GM19025 (cell line): ENCODE results near the gene LMO7.
"Not testable (repeated sequence)": the region's sequence is repeated elsewhere in the genome, so short reads cannot be mapped to it uniquely, and the experiment has no call there.

Source experiments
- ATAC-seq: cut with Tn5 transposase; IDR thresholded peaks from one replicate; pipeline ENCODE4 v1.9.1; 2021; ENCODE audit warnings: mild to moderate bottlenecking, low read depth, moderate library complexity; ENCODE audit not compliant: unreplicated experiment

LMO7 gene

GRCh38 chr13:75766636-75767035, 130.5 kb downstream of the LMO7 start:
- no peak for ATAC-seq

GRCh38 chr13:75769141-75769905, 133.2 kb downstream of the LMO7 start:
- ATAC-seq: no peak

GRCh38 chr13:75770164-75770563, 134.0 kb downstream of the LMO7 start:
- ATAC-seq: no peak

GRCh38 chr13:75770592-75771011, 134.5 kb downstream of the LMO7 start:
- no peak for ATAC-seq

GRCh38 chr13:75771226-75771625, 135.1 kb downstream of the LMO7 start:
- no peak for ATAC-seq

GRCh38 chr13:75771818-75772217, 135.7 kb downstream of the LMO7 start:
- ATAC-seq: no peak

- no peak for ATAC-seq
Measured at GRCh38 chr13:75774176-75774575, 138.0 kb downstream of the LMO7 start.

- no peak for ATAC-seq
Measured at GRCh38 chr13:75776550-75776949, 140.4 kb downstream of the LMO7 start.

GRCh38 chr13:75779393-75779792, 143.3 kb downstream of the LMO7 start:
- ATAC-seq: no peak

- not testable (repeated sequence) for ATAC-seq
Measured at GRCh38 chr13:75780103-75780502, 144.0 kb downstream of the LMO7 start.

- ATAC-seq: no peak
Measured at GRCh38 chr13:75782985-75783384, 146.9 kb downstream of the LMO7 start.

GRCh38 chr13:75784003-75784402, 147.9 kb downstream of the LMO7 start:
- no peak for ATAC-seq

GRCh38 chr13:75785130-75785529, 149.0 kb downstream of the LMO7 start:
- no peak for ATAC-seq

GRCh38 chr13:75787249-75787928, 151.3 kb downstream of the LMO7 start:
- no peak for ATAC-seq

GRCh38 chr13:75788481-75788981, 152.4 kb downstream of the LMO7 start:
- ATAC-seq: no peak

GRCh38 chr13:75789451-75790197, 153.5 kb downstream of the LMO7 start:
- no peak for ATAC-seq

- no peak for ATAC-seq
Measured at GRCh38 chr13:75790198-75790970, 154.3 kb downstream of the LMO7 start.

- ATAC-seq: no peak
Measured at GRCh38 chr13:75792526-75793187, 156.5 kb downstream of the LMO7 start.

GRCh38 chr13:75793188-75793567, 157.0 kb downstream of the LMO7 start:
- ATAC-seq: not testable (repeated sequence)

- ATAC-seq: no peak
Measured at GRCh38 chr13:75794663-75795062, 158.5 kb downstream of the LMO7 start.
